ENCODE measurements around the gene CALHM1. TPM values are rescaled to one million over a fixed set of nuclear protein-coding genes. Genes with fewer than 3 reads are reported as not detected.
"Not testable (repeated sequence)": the region's sequence is repeated elsewhere in the genome, so short reads cannot be mapped to it uniquely, and the experiment has no call there.

CALHM1 gene
- not detected for total RNA-seq

DNA sequence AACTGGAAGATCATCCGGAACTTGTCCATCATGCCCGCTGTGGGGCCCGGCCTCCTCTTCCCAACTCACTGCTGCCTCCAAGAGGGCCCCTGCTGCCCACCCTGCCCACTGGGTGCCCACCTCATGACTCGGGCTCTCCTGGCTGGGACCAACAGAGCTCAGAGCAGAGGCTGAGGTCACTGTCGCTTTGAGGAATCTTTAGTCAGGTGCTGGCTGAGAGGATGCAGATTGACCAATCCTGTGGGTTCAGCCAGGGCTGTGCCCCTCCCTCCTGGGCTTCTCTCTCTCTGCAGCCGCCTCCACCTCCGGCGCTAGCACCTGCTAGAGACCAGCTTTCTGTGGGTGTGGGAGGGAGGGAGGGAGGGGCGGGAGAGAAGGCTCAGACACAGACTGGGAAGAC is at the start of gene CALHM1:
Gene CALHM1, minus strand, starts transcription at position 181 of the 400 bp plus-strand sequence. Its CDS starts 149 bp downstream, at position 32.
- Histone ChIP-seq H3K27me3 (no peaks in the 10 kb centered on the region), H3K4me3 (no peak within 1 kb of the TSS), H3K36me3 (no peaks in the 10 kb centered on the region), H3K9me3 (no peaks in the 10 kb centered on the region), H3K4me1 (no peaks in the 10 kb centered on the region), H3K27ac (no peak within 1 kb of the TSS)
- DNase-seq: no peak
- no peak for TF ChIP-seq CTCF (IDR thresholded peaks at IDR 0.05 in 4 of 5, conservative IDR thresholded peaks at IDR 0.05 in 1 of 5)
- no peak for TF ChIP-seq POLR2A (IDR thresholded peaks at IDR 0.05)
- in situ Hi-C loops (cut with MboI; ENCODE audit: low sequenced_read_pairs in 4 of 4) (no loop called here), intact Hi-C loops (cut with DNase I; ENCODE audit: low total_unique reads) (no loop called here)
- no peak for ATAC-seq

DNA sequence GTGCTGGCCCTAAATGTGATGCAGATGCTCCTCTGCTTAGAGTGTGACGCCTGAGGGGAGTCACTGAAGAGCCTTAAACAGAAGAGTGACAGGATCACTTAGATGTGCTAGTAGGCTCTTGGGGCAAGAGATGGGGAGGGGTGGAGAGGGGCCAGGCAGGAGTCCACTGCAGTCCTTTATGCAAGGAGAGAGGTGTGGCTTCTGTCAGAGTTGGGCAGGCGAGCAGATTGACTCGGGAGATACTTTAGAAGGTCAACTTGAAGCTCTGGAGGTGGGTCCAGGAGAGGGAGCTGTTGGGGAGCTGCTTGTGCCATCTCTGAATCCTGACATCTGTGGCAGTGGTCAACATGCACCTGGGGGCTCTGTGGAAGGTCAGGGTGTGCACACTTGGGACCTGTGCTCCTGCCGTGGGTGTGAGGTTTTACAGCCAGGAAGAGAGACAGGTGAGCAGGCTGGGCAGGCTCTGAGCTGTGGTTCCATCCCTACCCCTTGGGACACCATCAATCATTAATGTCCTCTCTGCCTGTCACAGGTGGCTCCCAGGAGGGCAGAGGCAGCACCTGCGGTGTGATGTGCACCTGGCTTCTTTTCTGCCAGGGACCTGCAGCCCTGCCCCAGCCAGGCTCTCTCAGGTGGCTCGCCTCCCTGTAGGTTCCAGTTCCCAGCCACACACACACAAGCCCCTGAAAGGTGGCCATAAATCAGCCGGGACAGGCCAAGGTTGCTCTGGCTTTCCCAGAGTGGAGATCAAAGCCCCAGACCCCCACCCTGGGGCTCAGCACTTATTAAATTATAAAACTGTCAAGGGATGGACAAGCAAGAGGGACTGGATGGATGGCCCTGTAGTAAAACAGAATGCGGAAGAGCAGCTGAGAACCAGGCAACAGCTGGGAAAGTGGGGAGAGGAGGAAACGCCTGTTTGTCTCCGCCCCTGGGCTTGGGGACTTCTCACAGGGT is 48.8 kb upstream of the CALHM1 start:
- in situ Hi-C loops (cut with MboI; ENCODE audit: low sequenced_read_pairs in 4 of 4) (no loop called here), intact Hi-C loops (cut with DNase I; ENCODE audit: low total_unique reads) (no loop called here)
- TF ChIP-seq POLR2A (IDR thresholded peaks at IDR 0.05) (no peak), CTCF (IDR thresholded peaks at IDR 0.05 in 4 of 5, conservative IDR thresholded peaks at IDR 0.05 in 1 of 5) (no peak)
- Histone ChIP-seq H3K9me3 (no peaks in the 10 kb centered on the region), H3K4me1 (no peaks in the 10 kb centered on the region), H3K27me3 (no peaks in the 10 kb centered on the region), H3K27ac (no peak overlapping the region), H3K36me3 (no peaks in the 10 kb centered on the region), H3K4me3 (no peak overlapping the region)
- ATAC-seq: no peak
- no peak for DNase-seq

GRCh38 chr10:103506061-103506460 is 47.4 kb upstream of the CALHM1 start:
- Histone ChIP-seq H3K36me3 (no peaks in the 10 kb centered on the region), H3K4me3 (no peak overlapping the region), H3K27ac (no peak overlapping the region), H3K9me3 (no peaks in the 10 kb centered on the region), H3K27me3 (no peaks in the 10 kb centered on the region), H3K4me1 (no peaks in the 10 kb centered on the region)
- ATAC-seq (no peak), DNase-seq (no peak)
- in situ Hi-C loops (cut with MboI; ENCODE audit: low sequenced_read_pairs in 4 of 4): no loop called here
- TF ChIP-seq CTCF (IDR thresholded peaks at IDR 0.05 in 4 of 5, conservative IDR thresholded peaks at IDR 0.05 in 1 of 5) (no peak), POLR2A (IDR thresholded peaks at IDR 0.05) (no peak)
- intact Hi-C loops (cut with DNase I; ENCODE audit: low total_unique reads): no loop called here

GRCh38 chr10:103504181-103504783 is 45.6 kb upstream of the CALHM1 start:
- Histone ChIP-seq H3K27ac (no peak overlapping the region), H3K36me3 (no peaks in the 10 kb centered on the region), H3K4me3 (no peak overlapping the region), H3K9me3 (no peaks in the 10 kb centered on the region), H3K27me3 (no peaks in the 10 kb centered on the region), H3K4me1 (no peaks in the 10 kb centered on the region)
- ATAC-seq: no peak
- DNase-seq: no peak
- intact Hi-C loops (cut with DNase I; ENCODE audit: low total_unique reads): no loop called here
- in situ Hi-C loops (cut with MboI; ENCODE audit: low sequenced_read_pairs in 4 of 4): no loop called here
- no peak for TF ChIP-seq CTCF (IDR thresholded peaks at IDR 0.05 in 4 of 5, conservative IDR thresholded peaks at IDR 0.05 in 1 of 5)
- TF ChIP-seq POLR2A (IDR thresholded peaks at IDR 0.05): no peak

- H3K9me3 ChIP-seq, DNase-seq, H3K36me3 ChIP-seq: not testable (repeated sequence)
Observed at GRCh38 chr10:103503777-103504176, 45.1 kb upstream of the CALHM1 start.

More at GRCh38 chr10:103503777-103504176, 45.1 kb upstream of the CALHM1 start:
- H3K27me3 ChIP-seq; H3K27ac ChIP-seq; H3K4me1 ChIP-seq; ATAC-seq; in situ Hi-C loops (cut with MboI; ENCODE audit: low sequenced_read_pairs in 4 of 4); intact Hi-C loops (cut with DNase I; ENCODE audit: low total_unique reads); H3K4me3 ChIP-seq: not testable (repeated sequence)

All from gastrocnemius medialis (tissue), 4 donors.